Measurements from ENCODE around the gene FETUB.

DNA sequence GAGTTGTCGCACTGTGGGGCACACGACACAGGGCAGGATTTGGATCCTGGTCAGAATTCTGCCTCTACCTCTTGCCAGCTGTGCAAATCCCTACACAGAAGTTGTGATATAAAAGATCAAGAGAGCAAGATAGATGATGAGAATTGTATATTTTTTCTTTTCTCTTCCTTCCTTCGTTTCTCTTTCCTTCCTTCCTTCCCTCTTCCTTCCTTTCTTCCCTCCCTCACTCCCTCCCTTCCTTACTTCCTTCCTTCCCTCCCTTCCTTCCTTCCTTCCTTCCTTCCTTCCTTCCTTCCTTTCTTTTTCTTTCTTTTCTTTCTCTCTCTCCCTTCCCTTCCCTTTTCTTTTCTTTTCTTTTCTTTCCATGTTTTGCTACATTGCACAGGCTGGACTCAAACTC lies 39.3 kb upstream of the FETUB start:
- TF ChIP-seq SRF (IDR thresholded peaks at IDR 0.05; ENCODE audit: low read depth) (no peak), YY1 (IDR thresholded peaks at IDR 0.05; ENCODE audit: extremely low read depth, insufficient replicate concordance, low read depth, low read length) (no peak), POLR2A (IDR thresholded peaks at IDR 0.05; ENCODE audit: borderline replicate concordance, extremely low read depth, insufficient read depth, insufficient read length) (no peak), FOSL1 (IDR thresholded peaks at IDR 0.05; ENCODE audit: low read depth) (no peak), ELF1 (IDR thresholded peaks at IDR 0.05; ENCODE audit: borderline replicate concordance, low read depth) (no peak), ZNF274 (IDR thresholded peaks at IDR 0.05; ENCODE audit: low read depth, low read length) (no peak), EZH2phosphoT487 (IDR thresholded peaks at IDR 0.05; ENCODE audit: borderline replicate concordance) (no peak), JUND (IDR thresholded peaks at IDR 0.05) (no peak), EZH2 (IDR thresholded peaks at IDR 0.05) (no peak)
- TF ChIP-seq, protein P1, sequence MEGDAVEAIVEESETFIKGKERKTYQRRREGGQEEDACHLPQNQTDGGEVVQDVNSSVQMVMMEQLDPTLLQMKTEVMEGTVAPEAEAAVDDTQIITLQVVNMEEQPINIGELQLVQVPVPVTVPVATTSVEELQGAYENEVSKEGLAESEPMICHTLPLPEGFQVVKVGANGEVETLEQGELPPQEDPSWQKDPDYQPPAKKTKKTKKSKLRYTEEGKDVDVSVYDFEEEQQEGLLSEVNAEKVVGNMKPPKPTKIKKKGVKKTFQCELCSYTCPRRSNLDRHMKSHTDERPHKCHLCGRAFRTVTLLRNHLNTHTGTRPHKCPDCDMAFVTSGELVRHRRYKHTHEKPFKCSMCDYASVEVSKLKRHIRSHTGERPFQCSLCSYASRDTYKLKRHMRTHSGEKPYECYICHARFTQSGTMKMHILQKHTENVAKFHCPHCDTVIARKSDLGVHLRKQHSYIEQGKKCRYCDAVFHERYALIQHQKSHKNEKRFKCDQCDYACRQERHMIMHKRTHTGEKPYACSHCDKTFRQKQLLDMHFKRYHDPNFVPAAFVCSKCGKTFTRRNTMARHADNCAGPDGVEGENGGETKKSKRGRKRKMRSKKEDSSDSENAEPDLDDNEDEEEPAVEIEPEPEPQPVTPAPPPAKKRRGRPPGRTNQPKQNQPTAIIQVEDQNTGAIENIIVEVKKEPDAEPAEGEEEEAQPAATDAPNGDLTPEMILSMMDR (IDR thresholded peaks at IDR 0.05 in 2 of 3, conservative IDR thresholded peaks at IDR 0.05 in 1 of 3; ENCODE audit: borderline replicate concordance in 1 of 3, insufficient read depth in 1 of 3, low read depth in 2 of 3, low read length in 2 of 3), result no peak
- TF ChIP-seq, protein P2, sequence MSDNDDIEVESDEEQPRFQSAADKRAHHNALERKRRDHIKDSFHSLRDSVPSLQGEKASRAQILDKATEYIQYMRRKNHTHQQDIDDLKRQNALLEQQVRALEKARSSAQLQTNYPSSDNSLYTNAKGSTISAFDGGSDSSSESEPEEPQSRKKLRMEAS (IDR thresholded peaks at IDR 0.05), result no peak
- TF ChIP-seq, protein P3, sequence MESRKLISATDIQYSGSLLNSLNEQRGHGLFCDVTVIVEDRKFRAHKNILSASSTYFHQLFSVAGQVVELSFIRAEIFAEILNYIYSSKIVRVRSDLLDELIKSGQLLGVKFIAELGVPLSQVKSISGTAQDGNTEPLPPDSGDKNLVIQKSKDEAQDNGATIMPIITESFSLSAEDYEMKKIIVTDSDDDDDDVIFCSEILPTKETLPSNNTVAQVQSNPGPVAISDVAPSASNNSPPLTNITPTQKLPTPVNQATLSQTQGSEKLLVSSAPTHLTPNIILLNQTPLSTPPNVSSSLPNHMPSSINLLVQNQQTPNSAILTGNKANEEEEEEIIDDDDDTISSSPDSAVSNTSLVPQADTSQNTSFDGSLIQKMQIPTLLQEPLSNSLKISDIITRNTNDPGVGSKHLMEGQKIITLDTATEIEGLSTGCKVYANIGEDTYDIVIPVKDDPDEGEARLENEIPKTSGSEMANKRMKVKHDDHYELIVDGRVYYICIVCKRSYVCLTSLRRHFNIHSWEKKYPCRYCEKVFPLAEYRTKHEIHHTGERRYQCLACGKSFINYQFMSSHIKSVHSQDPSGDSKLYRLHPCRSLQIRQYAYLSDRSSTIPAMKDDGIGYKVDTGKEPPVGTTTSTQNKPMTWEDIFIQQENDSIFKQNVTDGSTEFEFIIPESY (IDR thresholded peaks at IDR 0.05; ENCODE audit: extremely low read depth, insufficient replicate concordance, low read length), result no peak
- TF ChIP-seq, protein P4, sequence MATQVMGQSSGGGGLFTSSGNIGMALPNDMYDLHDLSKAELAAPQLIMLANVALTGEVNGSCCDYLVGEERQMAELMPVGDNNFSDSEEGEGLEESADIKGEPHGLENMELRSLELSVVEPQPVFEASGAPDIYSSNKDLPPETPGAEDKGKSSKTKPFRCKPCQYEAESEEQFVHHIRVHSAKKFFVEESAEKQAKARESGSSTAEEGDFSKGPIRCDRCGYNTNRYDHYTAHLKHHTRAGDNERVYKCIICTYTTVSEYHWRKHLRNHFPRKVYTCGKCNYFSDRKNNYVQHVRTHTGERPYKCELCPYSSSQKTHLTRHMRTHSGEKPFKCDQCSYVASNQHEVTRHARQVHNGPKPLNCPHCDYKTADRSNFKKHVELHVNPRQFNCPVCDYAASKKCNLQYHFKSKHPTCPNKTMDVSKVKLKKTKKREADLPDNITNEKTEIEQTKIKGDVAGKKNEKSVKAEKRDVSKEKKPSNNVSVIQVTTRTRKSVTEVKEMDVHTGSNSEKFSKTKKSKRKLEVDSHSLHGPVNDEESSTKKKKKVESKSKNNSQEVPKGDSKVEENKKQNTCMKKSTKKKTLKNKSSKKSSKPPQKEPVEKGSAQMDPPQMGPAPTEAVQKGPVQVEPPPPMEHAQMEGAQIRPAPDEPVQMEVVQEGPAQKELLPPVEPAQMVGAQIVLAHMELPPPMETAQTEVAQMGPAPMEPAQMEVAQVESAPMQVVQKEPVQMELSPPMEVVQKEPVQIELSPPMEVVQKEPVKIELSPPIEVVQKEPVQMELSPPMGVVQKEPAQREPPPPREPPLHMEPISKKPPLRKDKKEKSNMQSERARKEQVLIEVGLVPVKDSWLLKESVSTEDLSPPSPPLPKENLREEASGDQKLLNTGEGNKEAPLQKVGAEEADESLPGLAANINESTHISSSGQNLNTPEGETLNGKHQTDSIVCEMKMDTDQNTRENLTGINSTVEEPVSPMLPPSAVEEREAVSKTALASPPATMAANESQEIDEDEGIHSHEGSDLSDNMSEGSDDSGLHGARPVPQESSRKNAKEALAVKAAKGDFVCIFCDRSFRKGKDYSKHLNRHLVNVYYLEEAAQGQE (IDR thresholded peaks at IDR 0.05; ENCODE audit: low read depth), result no peak

Data from HCT116 (cell line).